Mesenchymal stem cell (in vitro differentiated cells and primary cell): ENCODE data around the gene LURAP1L.

Experiments used
- DNase-seq: peaks from one replicate; pipeline ENCODE4 v3.0.0-alpha.2; 2013
- H2AFZ ChIP-seq: one replicate; pipeline ENCODE4 v1.6.1; 2013; ENCODE audit warnings: low read depth, mild to moderate bottlenecking, control low read depth, inconsistent platforms, low read length, moderate library complexity
- H2AK5ac ChIP-seq: 2 replicates; pipeline ENCODE4 v1.6.1; 2013; ENCODE audit warnings: low read length, moderate library complexity, mild to moderate bottlenecking, inconsistent platforms; ENCODE audit not compliant: severe bottlenecking
- H2BK120ac ChIP-seq: one replicate; pipeline ENCODE4 v1.6.1; 2013; ENCODE audit warnings: low read depth, mild to moderate bottlenecking, inconsistent platforms, low read length, moderate library complexity
- H2BK12ac ChIP-seq, 2 experiments: one replicate each; pipeline ENCODE4 v1.6.1; 2013; ENCODE audit warnings: inconsistent platforms in 2 of 2, low read length in 2 of 2, mild to moderate bottlenecking in 2 of 2, moderate library complexity in 2 of 2, control low read depth in 1 of 2
- H2BK15ac ChIP-seq: one replicate; pipeline ENCODE4 v1.6.1; 2013; ENCODE audit warnings: mild to moderate bottlenecking, low read depth, inconsistent platforms; ENCODE audit not compliant: poor library complexity, severe bottlenecking
- H2BK5ac ChIP-seq: 2 replicates; pipeline ENCODE4 v1.6.1; 2013; ENCODE audit warnings: low read depth, mild to moderate bottlenecking, low read length, control low read depth, inconsistent platforms; ENCODE audit not compliant: poor library complexity, severe bottlenecking
- H3K14ac ChIP-seq, 2 experiments: one replicate each; pipeline ENCODE4 v1.6.1; 2013; ENCODE audit warnings: inconsistent platforms in 2 of 2, low read length in 2 of 2, control low read depth in 1 of 2, mild to moderate bottlenecking in 1 of 2, moderate library complexity in 1 of 2
- H3K18ac ChIP-seq, 2 experiments: one replicate each; pipeline ENCODE4 v1.6.1; 2013; ENCODE audit warnings: inconsistent platforms in 2 of 2, low read length in 2 of 2, control low read depth in 1 of 2, low read depth in 1 of 2, mild to moderate bottlenecking in 1 of 2
- H3K23ac ChIP-seq, 2 experiments: one replicate each; pipeline ENCODE4 v1.6.1; 2013; ENCODE audit warnings: inconsistent platforms in 2 of 2, low read length in 2 of 2, mild to moderate bottlenecking in 2 of 2, moderate library complexity in 2 of 2, control low read depth in 1 of 2
- H3K27ac ChIP-seq: 2 replicates; pipeline ENCODE4 v1.5.1; 2013; ENCODE audit warnings: mild to moderate bottlenecking, moderate library complexity, low read length, control low read depth, inconsistent platforms; ENCODE audit not compliant: poor library complexity, severe bottlenecking
- H3K27me3 ChIP-seq, 2 experiments: 2 replicates each; pipeline versions ENCODE4 v1.6.1 to v1.7.0; 2013; ENCODE audit warnings: low read length in 2 of 2, mild to moderate bottlenecking in 2 of 2, moderate library complexity in 2 of 2, control low read depth in 1 of 2, inconsistent platforms in 1 of 2; ENCODE audit not compliant: control insufficient read depth in 1 of 2, insufficient read depth in 1 of 2
- H3K36me3 ChIP-seq, 2 experiments: 2 replicates each; pipeline versions ENCODE4 v1.6.1 to v1.7.0; 2013; ENCODE audit warnings: low read length in 2 of 2, control low read depth in 1 of 2, inconsistent platforms in 1 of 2, low read depth in 1 of 2, mild to moderate bottlenecking in 1 of 2; ENCODE audit not compliant: insufficient read depth in 2 of 2, control insufficient read depth in 1 of 2
- H3K4ac ChIP-seq, 2 experiments: one replicate each; pipeline ENCODE4 v1.6.1; 2013; ENCODE audit warnings: inconsistent platforms in 2 of 2, low read length in 2 of 2, mild to moderate bottlenecking in 2 of 2, moderate library complexity in 2 of 2, control low read depth in 1 of 2, low read depth in 1 of 2
- H3K4me1 ChIP-seq: 2 replicates; pipeline ENCODE4 v1.6.1; 2013; ENCODE audit warnings: low read depth, low read length, control low read depth; ENCODE audit not compliant: control insufficient read depth, insufficient read depth
- H3K4me2 ChIP-seq: 2 replicates; pipeline ENCODE4 v1.6.1; 2013; ENCODE audit warnings: low read length, mild to moderate bottlenecking, inconsistent platforms; ENCODE audit not compliant: poor library complexity, severe bottlenecking
- H3K4me3 ChIP-seq, 2 experiments: 2 replicates each; pipeline versions ENCODE4 v1.5.1 to v1.7.0; 2013; ENCODE audit warnings: low read length in 2 of 2, mild to moderate bottlenecking in 2 of 2, control low read depth in 1 of 2, low read depth in 1 of 2; ENCODE audit not compliant: insufficient read depth in 1 of 2
- H3K79me1 ChIP-seq: replicated peaks from 2 replicates; pipeline ENCODE4 v1.6.1; 2013; ENCODE audit warnings: mild to moderate bottlenecking, control low read depth, low read length, inconsistent platforms; ENCODE audit not compliant: poor library complexity, severe bottlenecking
- H3K9ac ChIP-seq: 2 replicates; pipeline ENCODE4 v1.7.0; 2013; ENCODE audit warnings: mild to moderate bottlenecking, low read length, moderate library complexity
- H3K9me3 ChIP-seq: 2 replicates; pipeline ENCODE4 v1.7.0; 2013; ENCODE audit warnings: mild to moderate bottlenecking, low read length; ENCODE audit not compliant: control insufficient read depth
- H4K8ac ChIP-seq: one replicate; pipeline ENCODE4 v1.6.1; 2013; ENCODE audit warnings: inconsistent platforms, mild to moderate bottlenecking, low read length, moderate library complexity
- H4K91ac ChIP-seq: one replicate; pipeline ENCODE4 v1.6.1; 2013; ENCODE audit warnings: mild to moderate bottlenecking, low read length, inconsistent platforms
- WGBS: methylation state at CpG from one replicate; pipeline ENCODE4 v1.1.7; 2013; ENCODE audit warnings: mixed read lengths; 5-methylcytosine and 5-hydroxymethylcytosine counted together

LURAP1L gene

GRCh38 chr9:12801187-12801586 is 26.4 kb downstream of the LURAP1L start:
- no peak overlapping the region for H3K18ac ChIP-seq
- H4K91ac ChIP-seq: no peak overlapping the region
- WGBS: 93% methylated on average over 2 of the region's 2 CpGs
- no peak overlapping the region for H3K4ac ChIP-seq
- no peak overlapping the region for H2BK12ac ChIP-seq
- H2BK15ac ChIP-seq: no peak overlapping the region
- H2AK5ac ChIP-seq: no peak overlapping the region
- H2AFZ ChIP-seq: no peak overlapping the region
- H3K4me3 ChIP-seq: no peak overlapping the region
- no peak overlapping the region for H3K9ac ChIP-seq
- no peaks in the 10 kb centered on the region for H3K79me1 ChIP-seq
- H3K4me2 ChIP-seq: no peak overlapping the region
- H3K27me3 ChIP-seq: no peaks in the 10 kb centered on the region
- DNase-seq: no peak
- H4K8ac ChIP-seq: no peak overlapping the region
- no peak overlapping the region for H2BK120ac ChIP-seq
- no peak overlapping the region for H3K27ac ChIP-seq
- H2BK5ac ChIP-seq: no peak overlapping the region
- H3K23ac ChIP-seq: no peak overlapping the region
- H3K14ac ChIP-seq: no peak overlapping the region
- peaks cover 0 to 8% of the 10 kb centered on the region in 2 experiments for H3K36me3 ChIP-seq
- no peaks in the 10 kb centered on the region for H3K9me3 ChIP-seq
- H3K4me1 ChIP-seq: no peaks in the 10 kb centered on the region

GRCh38 chr9:12801663-12802062 is 26.8 kb downstream of the LURAP1L start:
- H2AFZ ChIP-seq: no peak overlapping the region
- no peak overlapping the region for H3K4me3 ChIP-seq
- H3K36me3 ChIP-seq: peaks cover 0 to 8% of the 10 kb centered on the region in 2 experiments
- H3K9me3 ChIP-seq: no peaks in the 10 kb centered on the region
- H4K8ac ChIP-seq: no peak overlapping the region
- no peaks in the 10 kb centered on the region for H3K4me1 ChIP-seq
- H3K18ac ChIP-seq: no peak overlapping the region
- no peak overlapping the region for H3K14ac ChIP-seq
- DNase-seq: no peak
- no peaks in the 10 kb centered on the region for H3K79me1 ChIP-seq
- H3K4me2 ChIP-seq: no peak overlapping the region
- no peak overlapping the region for H4K91ac ChIP-seq
- no peak overlapping the region for H3K9ac ChIP-seq
- no peak overlapping the region for H3K23ac ChIP-seq
- H2BK5ac ChIP-seq: no peak overlapping the region
- no peak overlapping the region for H2AK5ac ChIP-seq
- H2BK15ac ChIP-seq: no peak overlapping the region
- H3K27ac ChIP-seq: no peak overlapping the region
- no peak overlapping the region for H3K4ac ChIP-seq
- no peak overlapping the region for H2BK12ac ChIP-seq
- no peak overlapping the region for H2BK120ac ChIP-seq
- no peaks in the 10 kb centered on the region for H3K27me3 ChIP-seq

- no peak for DNase-seq
- WGBS: 86% methylated on average over 1 of the region's 1 CpG
- Histone ChIP-seq H3K14ac (no peak overlapping the region), H3K4me2 (no peak overlapping the region), H3K23ac (no peak overlapping the region), H2BK12ac (peak overlapping the region in 1 of 2 experiments; percentile 47), H2AK5ac (no peak overlapping the region), H2BK15ac (no peak overlapping the region), H3K36me3 (peaks cover 0 to 8% of the 10 kb centered on the region in 2 experiments), H3K18ac (peak overlapping the region in 1 of 2 experiments; percentile 18), H3K4me3 (no peak overlapping the region), H3K79me1 (no peaks in the 10 kb centered on the region), H3K9me3 (no peaks in the 10 kb centered on the region), H3K27ac (no peak overlapping the region), H4K91ac (no peak overlapping the region), H2BK5ac (no peak overlapping the region), H2BK120ac (no peak overlapping the region), H3K4me1 (no peaks in the 10 kb centered on the region), H3K4ac (peak overlapping the region in 1 of 2 experiments; percentile 44), H2AFZ (no peak overlapping the region), H4K8ac (no peak overlapping the region), H3K27me3 (no peaks in the 10 kb centered on the region), H3K9ac (no peak overlapping the region)
Measured at GRCh38 chr9:12802093-12802492, 27.3 kb downstream of the LURAP1L start.

GRCh38 chr9:12808569-12808968 is 33.7 kb downstream of the LURAP1L start:
- H3K4ac ChIP-seq: no peak overlapping the region
- no peak for DNase-seq
- H2BK120ac ChIP-seq: no peak overlapping the region
- no peaks in the 10 kb centered on the region for H3K4me1 ChIP-seq
- no peak overlapping the region for H3K4me2 ChIP-seq
- peaks cover 0 to 12% of the 10 kb centered on the region in 2 experiments for H3K36me3 ChIP-seq
- no peak overlapping the region for H2AFZ ChIP-seq
- H2BK15ac ChIP-seq: no peak overlapping the region
- H3K27ac ChIP-seq: no peak overlapping the region
- no peak overlapping the region for H3K14ac ChIP-seq
- H2AK5ac ChIP-seq: no peak overlapping the region
- H4K8ac ChIP-seq: no peak overlapping the region
- H3K79me1 ChIP-seq: peaks cover 3% of the 10 kb centered on the region
- H2BK12ac ChIP-seq: peak overlapping the region in 1 of 2 experiments; percentile 28
- H3K27me3 ChIP-seq: no peaks in the 10 kb centered on the region
- no peak overlapping the region for H3K4me3 ChIP-seq
- H3K23ac ChIP-seq: no peak overlapping the region
- H3K9ac ChIP-seq: no peak overlapping the region
- no CpG with 5 or more reads among the region's 1 CpG for WGBS
- H3K18ac ChIP-seq: peak overlapping the region in 1 of 2 experiments; percentile 82
- H4K91ac ChIP-seq: no peak overlapping the region
- no peaks in the 10 kb centered on the region for H3K9me3 ChIP-seq
- H2BK5ac ChIP-seq: no peak overlapping the region
